ENCODE results near the gene MRPS6.
A peak's percentile ranks its signal among the peaks of the same experiment; 100 is the strongest.

Gene MRPS6

DNA sequence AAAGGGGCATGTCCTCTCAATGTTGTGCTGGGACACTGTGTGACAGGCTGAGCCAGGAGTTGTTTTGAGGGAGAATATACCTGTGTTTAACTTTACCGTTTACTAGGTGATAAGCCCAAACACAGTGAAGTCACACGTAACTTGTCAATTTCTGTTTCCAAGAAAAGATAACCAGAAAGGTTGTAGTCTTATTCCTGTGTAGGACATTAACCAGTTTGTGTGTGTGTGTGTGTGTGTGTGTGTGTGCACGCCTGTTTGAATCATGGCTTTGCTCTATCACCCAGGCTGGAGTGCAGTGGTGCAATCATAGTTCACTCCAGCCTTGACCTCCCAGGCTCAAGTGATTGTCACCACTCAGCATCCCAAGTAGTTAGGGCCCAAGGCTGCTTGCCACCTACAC lies 83.6 kb downstream of the MRPS6 start:
- Histone ChIP-seq H2BK12ac (ENCODE audit: low read length in 2 of 2) (no peak overlapping the region), H3K9me3 (ENCODE audit: control insufficient read depth, low read length) (no peaks in the 10 kb centered on the region), H3K27me3 (ENCODE audit: control insufficient read depth in 1 of 2, insufficient read depth in 1 of 2, low read length in 2 of 2) (no peaks in the 10 kb centered on the region), H3K4me3 (ENCODE audit: insufficient read depth in 1 of 2, low read depth in 1 of 2, low read length in 2 of 2) (no peak overlapping the region), H4K8ac (ENCODE audit: low read length) (no peak overlapping the region), H3K23ac (ENCODE audit: low read length in 2 of 2) (no peak overlapping the region), H3K4ac (ENCODE audit: low read depth in 1 of 2, low read length in 2 of 2) (no peak overlapping the region), H2BK15ac (ENCODE audit: low read depth, poor library complexity, severe bottlenecking) (no peak overlapping the region), H3K4me2 (ENCODE audit: low read length, poor library complexity, severe bottlenecking) (no peak overlapping the region), H3K79me1 (replicated peaks; ENCODE audit: low read length, poor library complexity, severe bottlenecking) (peaks cover 33% of the 10 kb centered on the region), H3K14ac (ENCODE audit: low read length in 2 of 2) (no peak overlapping the region), H3K27ac (ENCODE audit: low read length, poor library complexity, severe bottlenecking) (no peak overlapping the region), H2BK120ac (ENCODE audit: low read depth, low read length) (no peak overlapping the region), H3K36me3 (ENCODE audit: control insufficient read depth in 1 of 2, insufficient read depth in 2 of 2, low read depth in 1 of 2, low read length in 2 of 2) (peaks cover 21 to 22% of the 10 kb centered on the region in 2 experiments), H2AFZ (ENCODE audit: low read depth, low read length) (no peak overlapping the region), H3K9ac (ENCODE audit: low read length) (no peak overlapping the region), H2BK5ac (ENCODE audit: low read depth, low read length, poor library complexity, severe bottlenecking) (no peak overlapping the region), H3K4me1 (ENCODE audit: control insufficient read depth, insufficient read depth, low read depth, low read length) (peaks cover 2% of the 10 kb centered on the region), H4K91ac (ENCODE audit: low read length) (no peak overlapping the region), H3K18ac (ENCODE audit: low read depth in 1 of 2, low read length in 2 of 2) (no peak overlapping the region), H2AK5ac (ENCODE audit: low read length, severe bottlenecking) (no peak overlapping the region)
- no peak for DNase-seq
- WGBS, result 90% methylated on average over 3 of the region's 3 CpGs

DNA sequence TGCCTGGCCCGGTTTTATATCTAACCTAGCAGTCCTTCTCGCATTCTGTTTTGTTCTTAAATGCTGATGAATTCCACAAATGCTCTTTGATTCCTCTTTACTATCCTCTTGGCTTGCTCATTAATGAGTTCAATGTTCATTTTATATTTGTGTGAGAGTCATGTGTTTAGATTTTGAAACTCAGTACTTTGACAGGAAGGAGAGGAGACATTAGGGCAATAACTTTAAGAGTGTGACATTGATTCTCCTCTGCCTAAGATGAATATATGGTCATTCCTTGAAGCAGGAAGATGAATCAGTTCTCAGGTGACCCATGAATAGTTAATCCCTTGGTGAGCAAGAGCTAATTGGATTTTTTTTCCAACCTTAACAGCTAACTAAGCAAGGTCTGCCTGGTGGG lies 84.1 kb downstream of the MRPS6 start:
- Histone ChIP-seq H3K27me3 (ENCODE audit: control insufficient read depth in 1 of 2, insufficient read depth in 1 of 2, low read length in 2 of 2) (no peaks in the 10 kb centered on the region), H4K8ac (ENCODE audit: low read length) (no peak overlapping the region), H3K18ac (ENCODE audit: low read depth in 1 of 2, low read length in 2 of 2) (no peak overlapping the region), H3K4me3 (ENCODE audit: insufficient read depth in 1 of 2, low read depth in 1 of 2, low read length in 2 of 2) (no peak overlapping the region), H3K27ac (ENCODE audit: low read length, poor library complexity, severe bottlenecking) (no peak overlapping the region), H3K14ac (ENCODE audit: low read length in 2 of 2) (no peak overlapping the region), H3K4me2 (ENCODE audit: low read length, poor library complexity, severe bottlenecking) (no peak overlapping the region), H3K36me3 (ENCODE audit: control insufficient read depth in 1 of 2, insufficient read depth in 2 of 2, low read depth in 1 of 2, low read length in 2 of 2) (peaks cover 19 to 22% of the 10 kb centered on the region in 2 experiments), H2BK15ac (ENCODE audit: low read depth, poor library complexity, severe bottlenecking) (no peak overlapping the region), H3K79me1 (replicated peaks; ENCODE audit: low read length, poor library complexity, severe bottlenecking) (peaks cover 33% of the 10 kb centered on the region), H2BK5ac (ENCODE audit: low read depth, low read length, poor library complexity, severe bottlenecking) (no peak overlapping the region), H3K23ac (ENCODE audit: low read length in 2 of 2) (no peak overlapping the region), H2AK5ac (ENCODE audit: low read length, severe bottlenecking) (no peak overlapping the region), H3K9me3 (ENCODE audit: control insufficient read depth, low read length) (no peaks in the 10 kb centered on the region), H3K4me1 (ENCODE audit: control insufficient read depth, insufficient read depth, low read depth, low read length) (peaks cover 2% of the 10 kb centered on the region), H2AFZ (ENCODE audit: low read depth, low read length) (no peak overlapping the region), H3K9ac (ENCODE audit: low read length) (no peak overlapping the region), H2BK120ac (ENCODE audit: low read depth, low read length) (no peak overlapping the region), H3K4ac (ENCODE audit: low read depth in 1 of 2, low read length in 2 of 2) (no peak overlapping the region), H2BK12ac (ENCODE audit: low read length in 2 of 2) (no peak overlapping the region), H4K91ac (ENCODE audit: low read length) (no peak overlapping the region)
- 100% methylated on average over 2 of the region's 2 CpGs for WGBS
- DNase-seq, result no peak

DNA sequence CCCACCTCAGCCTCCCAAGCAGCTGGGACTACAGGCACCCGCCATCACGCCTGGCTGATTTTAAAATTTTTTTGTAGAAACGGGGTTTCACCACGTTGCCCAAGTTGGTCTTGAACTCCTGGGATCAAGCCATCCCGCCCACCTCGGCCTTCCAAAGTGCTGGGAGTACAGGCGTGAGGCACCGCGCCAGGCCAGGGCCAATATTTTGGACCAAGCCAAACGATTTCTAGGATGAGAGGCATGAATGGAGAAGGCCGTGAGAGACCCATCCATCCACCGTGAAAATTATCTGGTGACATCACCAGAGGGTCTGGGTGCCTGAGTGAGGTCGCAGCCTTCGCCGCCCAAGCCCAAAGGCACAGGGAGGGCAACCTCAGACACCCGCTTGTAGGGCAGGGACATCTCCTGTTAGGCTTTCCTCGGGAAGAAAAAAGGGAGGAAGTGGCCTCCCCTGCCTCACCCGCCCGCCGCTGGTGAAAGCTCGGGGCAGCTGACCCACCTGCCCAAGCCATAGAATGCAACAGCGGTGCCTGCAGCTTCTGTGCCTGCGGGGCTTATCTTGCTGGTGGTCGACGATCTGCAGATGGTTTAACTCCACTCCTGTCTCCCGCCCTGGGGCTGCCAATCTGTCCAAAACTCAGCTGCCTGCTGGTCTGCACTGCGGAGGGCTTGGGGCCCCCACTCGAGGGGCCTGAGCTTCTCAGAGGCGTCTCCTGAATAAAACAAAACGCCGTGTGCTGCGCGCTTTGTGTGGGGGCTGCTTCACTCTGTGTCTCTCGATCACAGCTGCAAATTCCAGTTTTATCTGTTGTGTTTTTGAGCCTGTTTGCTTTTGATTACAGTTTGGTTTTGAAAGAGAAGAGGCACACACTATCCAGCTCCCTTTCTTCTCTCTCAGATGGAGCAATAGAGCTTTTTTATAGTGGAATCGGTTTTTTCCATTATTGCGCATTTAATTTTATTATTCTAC lies 85.8 kb downstream of the MRPS6 start:
- no peak overlapping the region for H3K4me3 ChIP-seq (ENCODE audit: insufficient read depth in 1 of 2, low read depth in 1 of 2, low read length in 2 of 2)
- no peak overlapping the region for H3K4me2 ChIP-seq (ENCODE audit: low read length, poor library complexity, severe bottlenecking)
- H2AFZ ChIP-seq (ENCODE audit: low read depth, low read length), result no peak overlapping the region
- DNase-seq, result no peak
- H3K36me3 ChIP-seq (ENCODE audit: control insufficient read depth in 1 of 2, insufficient read depth in 2 of 2, low read depth in 1 of 2, low read length in 2 of 2), result peaks cover 13 to 16% of the 10 kb centered on the region in 2 experiments
- H2BK15ac ChIP-seq (ENCODE audit: low read depth, poor library complexity, severe bottlenecking), result no peak overlapping the region
- H2BK12ac ChIP-seq (ENCODE audit: low read length in 2 of 2), result no peak overlapping the region
- whole genome bisulfite sequencing, result 96% methylated on average over 34 of the region's 36 CpGs
- no peak overlapping the region for H2BK5ac ChIP-seq (ENCODE audit: low read depth, low read length, poor library complexity, severe bottlenecking)
- H3K23ac ChIP-seq (ENCODE audit: low read length in 2 of 2), result no peak overlapping the region
- H3K27ac ChIP-seq (ENCODE audit: low read length, poor library complexity, severe bottlenecking), result no peak overlapping the region
- H3K27me3 ChIP-seq (ENCODE audit: control insufficient read depth in 1 of 2, insufficient read depth in 1 of 2, low read length in 2 of 2), result no peaks in the 10 kb centered on the region
- no peak overlapping the region for H2BK120ac ChIP-seq (ENCODE audit: low read depth, low read length)
- no peaks in the 10 kb centered on the region for H3K9me3 ChIP-seq (ENCODE audit: control insufficient read depth, low read length)
- no peak overlapping the region for H4K8ac ChIP-seq (ENCODE audit: low read length)
- peaks cover 2% of the 10 kb centered on the region for H3K4me1 ChIP-seq (ENCODE audit: control insufficient read depth, insufficient read depth, low read depth, low read length)
- no peak overlapping the region for H2AK5ac ChIP-seq (ENCODE audit: low read length, severe bottlenecking)
- H4K91ac ChIP-seq (ENCODE audit: low read length), result no peak overlapping the region
- H3K9ac ChIP-seq (ENCODE audit: low read length), result no peak overlapping the region
- no peak overlapping the region for H3K4ac ChIP-seq (ENCODE audit: low read depth in 1 of 2, low read length in 2 of 2)
- no peak overlapping the region for H3K18ac ChIP-seq (ENCODE audit: low read depth in 1 of 2, low read length in 2 of 2)
- peaks cover 21% of the 10 kb centered on the region for H3K79me1 ChIP-seq (replicated peaks; ENCODE audit: low read length, poor library complexity, severe bottlenecking)
- H3K14ac ChIP-seq (ENCODE audit: low read length in 2 of 2), result no peak overlapping the region

DNA sequence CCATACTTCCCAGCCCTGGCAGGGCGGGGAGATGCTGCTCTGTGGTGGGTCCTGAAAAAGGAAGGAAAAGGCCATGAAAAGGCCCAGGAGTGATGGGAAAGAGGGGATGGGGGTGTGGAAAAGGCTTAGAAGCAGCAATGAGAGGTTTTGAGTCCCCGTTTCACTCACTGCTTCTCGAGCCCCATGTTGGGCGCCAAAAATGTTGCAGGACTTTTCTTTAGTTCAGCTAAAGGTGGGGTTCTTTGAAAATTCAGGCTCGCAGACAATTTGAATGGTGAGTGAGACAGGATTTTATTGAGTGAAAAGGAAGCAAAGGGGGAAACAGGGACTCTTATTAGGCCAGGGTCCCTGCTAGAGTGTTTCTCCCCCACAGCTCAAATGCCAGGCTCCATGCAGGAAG lies 93.1 kb downstream of the MRPS6 start:
- Histone ChIP-seq H2AFZ (ENCODE audit: low read depth, low read length) (no peak overlapping the region), H4K91ac (ENCODE audit: low read length) (no peak overlapping the region), H2BK120ac (ENCODE audit: low read depth, low read length) (no peak overlapping the region), H3K4me1 (ENCODE audit: control insufficient read depth, insufficient read depth, low read depth, low read length) (no peaks in the 10 kb centered on the region), H2BK15ac (ENCODE audit: low read depth, poor library complexity, severe bottlenecking) (no peak overlapping the region), H3K9ac (ENCODE audit: low read length) (no peak overlapping the region), H2BK12ac (ENCODE audit: low read length in 2 of 2) (no peak overlapping the region), H3K4ac (ENCODE audit: low read depth in 1 of 2, low read length in 2 of 2) (no peak overlapping the region), H4K8ac (ENCODE audit: low read length) (no peak overlapping the region), H3K79me1 (replicated peaks; ENCODE audit: low read length, poor library complexity, severe bottlenecking) (peaks cover 10% of the 10 kb centered on the region), H3K23ac (ENCODE audit: low read length in 2 of 2) (no peak overlapping the region), H2BK5ac (ENCODE audit: low read depth, low read length, poor library complexity, severe bottlenecking) (no peak overlapping the region), H3K9me3 (ENCODE audit: control insufficient read depth, low read length) (peaks cover 57% of the 10 kb centered on the region), H3K4me3 (ENCODE audit: insufficient read depth in 1 of 2, low read depth in 1 of 2, low read length in 2 of 2) (peak overlapping the region in 1 of 2 experiments; percentile 1), H3K18ac (ENCODE audit: low read depth in 1 of 2, low read length in 2 of 2) (no peak overlapping the region), H2AK5ac (ENCODE audit: low read length, severe bottlenecking) (no peak overlapping the region), H3K27me3 (ENCODE audit: control insufficient read depth in 1 of 2, insufficient read depth in 1 of 2, low read length in 2 of 2) (no peaks in the 10 kb centered on the region), H3K36me3 (ENCODE audit: control insufficient read depth in 1 of 2, insufficient read depth in 2 of 2, low read depth in 1 of 2, low read length in 2 of 2) (peaks cover 14 to 58% of the 10 kb centered on the region in 2 experiments), H3K27ac (ENCODE audit: low read length, poor library complexity, severe bottlenecking) (no peak overlapping the region), H3K14ac (ENCODE audit: low read length in 2 of 2) (no peak overlapping the region), H3K4me2 (ENCODE audit: low read length, poor library complexity, severe bottlenecking) (no peak overlapping the region)
- 95% methylated on average over 5 of the region's 5 CpGs for WGBS
- peak; percentile 42 for DNase-seq

Data from mesenchymal stem cell (in vitro differentiated cells and primary cell).